Transverse colon (tissue), 4 donors: ENCODE data around the gene TRIM25. TPM values are rescaled to one million over a fixed set of nuclear protein-coding genes. Genes with fewer than 3 reads are reported as not detected.
A peak's percentile ranks its signal among the peaks of the same experiment; 100 is the strongest.

Experiments used
- DNase-seq: peaks from one replicate; pipeline ENCODE4 v3.0.0-alpha.2; 2019
- H3K27ac ChIP-seq, 4 donors: fragments of 200-600 bp; sonication (generic); 2 replicates each; pipeline ENCODE4 v1.5.1; 2016 to 2018; ENCODE audit warnings: inconsistent platforms in 4 of 4
- H3K27me3 ChIP-seq: fragments of 200-600 bp; sonication (generic); 2 replicates; pipeline ENCODE4 v1.5.1; 2017; ENCODE audit warnings: inconsistent platforms
- H3K36me3 ChIP-seq, 4 donors: fragments of 200-600 bp; sonication (generic); 2 replicates each; pipeline ENCODE4 v1.5.1; 2017 to 2019; ENCODE audit warnings: inconsistent platforms in 4 of 4
- H3K4me1 ChIP-seq, 4 donors: fragments of 200-600 bp; sonication (generic); 2 replicates each; pipeline ENCODE4 v1.5.1; 2017 to 2020; ENCODE audit warnings: inconsistent platforms in 4 of 4
- H3K4me3 ChIP-seq, 4 donors: fragments of 200-600 bp; sonication (generic); 1 replicate in 1 of 4; 2 replicates in 3 of 4; pipeline versions ENCODE4 v1.5.1 to v1.6.1; 2017 to 2019; ENCODE audit warnings: inconsistent platforms in 4 of 4
- H3K9me3 ChIP-seq, 2 donors: fragments of 200-600 bp; sonication (generic); 2 replicates each; pipeline ENCODE4 v1.5.1; 2017 to 2019; ENCODE audit warnings: inconsistent platforms in 2 of 2
- CTCF ChIP-seq, 5 experiments: fragments of 200-600 bp in 3 of 5; fragments of 450-650 bp in 2 of 5; sonication (generic) in 3 of 5; IDR thresholded peaks; 1 replicate in 2 of 5; 2 replicates in 3 of 5; pipeline ENCODE4 v1.5.1; 2016 to 2017; ENCODE audit warnings: antibody characterized with exemption in 5 of 5, inconsistent platforms in 3 of 5, mild to moderate bottlenecking in 2 of 5, moderate library complexity in 1 of 5
- EP300 ChIP-seq: sonication (generic); formaldehyde crosslinking; IDR thresholded peaks from one replicate; pipeline ENCODE4 v1.6.1; 2017; ENCODE audit warnings: antibody characterized with exemption, low read depth
- POLR2A ChIP-seq: fragments of 450-650 bp; IDR thresholded peaks from one replicate; pipeline ENCODE4 v1.6.1; 2016; ENCODE audit warnings: antibody characterized with exemption, mild to moderate bottlenecking, moderate library complexity
- POLR2AphosphoS5 ChIP-seq, 3 donors: sonication (generic); formaldehyde crosslinking; IDR thresholded peaks; one replicate each; pipeline ENCODE4 v1.6.1; 2016; ENCODE audit warnings: antibody characterized with exemption in 3 of 3
- WGBS, 2 donors: methylation state at CpG; one replicate each; pipeline ENCODE4 v1.1.5; 2018; ENCODE audit warnings: low coverage in 1 of 2; 5-methylcytosine and 5-hydroxymethylcytosine counted together
- in situ Hi-C, 4 donors: fragments of 200-750 bp; cut with MboI; loops; one replicate each; pipeline versions ENCODE4 v1.15.0 to v1.15.1; 2017; ENCODE audit warnings: low sequenced_read_pairs in 3 of 4, low pct_ligation_motif_present in 1 of 4, low pct_unique_long_range_greater_than_20kb in 1 of 4
- intact Hi-C: fragments of 100-400 bp; cut with DNase I; formaldehyde crosslinking; loops from one replicate; pipeline ENCODE4 v1.15.1; 2023; ENCODE audit warnings: low total_unique reads
- total RNA-seq, 4 donors: library from RNA; depleted of rRNA; stranded (reverse); fragments of >200 nt; gene quantifications; one replicate each; pipeline ENCODE4 v1.1.0, GENCODE V29; 2016

TRIM25 gene
- total RNA-seq, 4 donors from 2014 or later: 67.5 to 251 (median 97.7) TPM

DNA sequence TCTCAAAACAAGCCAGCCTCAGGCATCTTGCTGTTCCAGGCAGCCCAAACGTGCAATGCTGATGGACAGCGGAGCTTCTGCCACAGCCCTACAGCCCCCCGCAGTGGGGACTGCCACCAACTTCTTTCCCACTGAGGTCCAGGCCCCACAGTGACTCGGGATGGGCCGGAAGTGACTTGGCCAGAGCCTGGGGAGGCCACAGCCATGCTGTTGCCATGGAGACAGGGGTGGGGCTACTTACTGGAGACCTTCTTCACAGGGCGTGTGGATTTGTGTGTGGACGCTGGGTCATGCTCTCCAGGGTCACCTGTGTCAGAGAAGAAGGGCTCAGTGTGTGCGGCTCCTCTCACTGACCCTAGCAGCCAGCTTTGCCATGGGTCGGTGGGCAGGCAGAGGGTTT lies 15.0 kb downstream of the TRIM25 start:
- in situ Hi-C loops (no loop called here), intact Hi-C loops (no loop called here)
- Histone ChIP-seq H3K36me3 (peaks cover 0 to 49% (median 27%) of the 10 kb centered on the region in 4 donors), H3K27ac (no peak overlapping the region), H3K4me3 (no peak overlapping the region), H3K9me3 (no peaks in the 10 kb centered on the region), H3K27me3 (no peaks in the 10 kb centered on the region), H3K4me1 (peaks cover 0 to 8% (median 4%) of the 10 kb centered on the region in 4 donors)
- TF ChIP-seq POLR2AphosphoS5 (IDR thresholded peaks at IDR 0.05) (no peak), EP300 (no peak), POLR2A (no peak), CTCF (IDR thresholded peaks at IDR 0.05) (no peak)
- 81 to 93% methylated on average over 2 to 8 of the region's 9 CpGs for WGBS, 2 donors
- peak; percentile 36 for DNase-seq

- intact Hi-C loops: no loop called here
- Histone ChIP-seq H3K27ac (peak overlapping the region; percentile 26 to 50 (median 40)), H3K36me3 (peaks cover 0 to 49% (median 25%) of the 10 kb centered on the region in 4 donors), H3K4me1 (peaks cover 0 to 8% (median 4%) of the 10 kb centered on the region in 4 donors), H3K9me3 (no peaks in the 10 kb centered on the region), H3K27me3 (no peaks in the 10 kb centered on the region), H3K4me3 (no peak overlapping the region)
- peak; percentile 43 for DNase-seq
- WGBS, 2 donors: 72 to 75% methylated on average over 4 to 14 of the region's 14 CpGs
- in situ Hi-C loops: no loop called here
- no peak for TF ChIP-seq CTCF (IDR thresholded peaks at IDR 0.05)
- TF ChIP-seq POLR2AphosphoS5 (IDR thresholded peaks at IDR 0.05): no peak
- TF ChIP-seq POLR2A: no peak
- no peak for TF ChIP-seq EP300
Measured at GRCh38 chr17:56897646-56898424, 16.0 kb downstream of the TRIM25 start.

DNA sequence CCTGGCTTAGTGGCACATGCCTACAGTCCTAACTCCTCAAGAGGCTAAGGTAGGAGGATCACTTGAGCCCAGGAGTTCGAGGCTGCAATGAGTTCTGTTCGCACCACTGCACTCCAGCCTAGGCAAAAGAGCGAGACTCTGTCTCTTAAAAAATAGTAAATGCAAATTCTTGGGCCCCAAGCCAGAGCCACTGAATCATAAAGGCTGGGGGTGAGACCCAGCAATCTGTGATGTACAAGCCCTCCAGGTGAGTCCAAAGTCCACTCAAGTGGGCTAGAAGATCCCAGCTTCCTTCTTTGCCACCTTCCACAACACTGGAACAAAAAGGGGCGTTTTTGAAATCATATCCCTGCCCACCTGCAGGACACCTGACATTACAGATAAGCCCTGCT lies 16.9 kb downstream of the TRIM25 start:
- DNase-seq: peak; percentile 62
- Histone ChIP-seq H3K27ac (peak overlapping the region; percentile 26 to 50 (median 40)), H3K4me1 (peaks cover 0 to 8% (median 4%) of the 10 kb centered on the region in 4 donors), H3K27me3 (no peaks in the 10 kb centered on the region), H3K4me3 (no peak overlapping the region), H3K9me3 (no peaks in the 10 kb centered on the region), H3K36me3 (peaks cover 0 to 46% (median 22%) of the 10 kb centered on the region in 4 donors)
- 55 to 73% methylated on average over 3 to 4 of the region's 4 CpGs for WGBS, 2 donors
- TF ChIP-seq CTCF (IDR thresholded peaks at IDR 0.05): no peak
- no peak for TF ChIP-seq POLR2AphosphoS5 (IDR thresholded peaks at IDR 0.05)
- TF ChIP-seq EP300: no peak
- no peak for TF ChIP-seq POLR2A
- intact Hi-C loops (no loop called here), in situ Hi-C loops (no loop called here)

DNA sequence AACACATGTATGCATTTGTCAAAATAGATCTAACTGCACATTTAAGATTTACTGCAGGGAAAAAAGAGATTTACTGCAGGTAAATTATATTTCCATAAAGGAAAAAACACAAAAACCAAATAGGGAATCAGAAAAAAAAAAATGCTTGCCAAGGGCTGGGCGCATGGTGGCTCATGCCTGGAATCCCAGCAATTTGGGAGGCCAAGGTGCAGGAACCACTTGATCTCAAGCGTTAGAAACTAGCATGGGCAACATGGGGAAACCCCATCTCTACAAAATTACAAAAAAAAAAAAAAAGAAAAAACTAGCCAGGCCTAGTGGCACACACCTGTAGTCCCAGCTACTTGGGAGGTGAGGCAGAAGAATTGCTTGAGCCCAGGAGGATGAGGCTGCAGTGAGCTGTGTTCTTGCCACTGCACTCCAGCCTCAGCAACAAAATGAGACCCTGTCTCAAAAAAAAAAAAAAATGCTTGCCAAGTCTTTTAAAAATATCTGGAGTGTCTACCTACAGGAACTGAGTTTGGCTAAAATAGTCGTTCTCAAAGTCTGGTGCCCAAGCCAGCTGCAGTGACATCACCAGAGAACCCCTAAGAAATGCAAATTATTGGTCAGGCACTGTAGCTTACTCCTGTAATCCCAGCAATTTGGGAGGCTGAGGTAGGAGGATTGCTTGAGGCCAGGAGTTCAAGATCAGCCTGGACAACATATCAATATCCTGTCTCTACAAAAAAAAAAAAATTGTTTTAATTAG lies 17.5 kb downstream of the TRIM25 start:
- Histone ChIP-seq H3K36me3 (peaks cover 0 to 48% (median 21%) of the 10 kb centered on the region in 4 donors), H3K27me3 (no peaks in the 10 kb centered on the region), H3K4me1 (peaks cover 0 to 8% (median 4%) of the 10 kb centered on the region in 4 donors), H3K4me3 (no peak overlapping the region), H3K9me3 (no peaks in the 10 kb centered on the region), H3K27ac (peak overlapping the region in 1 of 4 donors; percentile 43)
- no peak for TF ChIP-seq POLR2A
- no peak for TF ChIP-seq CTCF (IDR thresholded peaks at IDR 0.05)
- TF ChIP-seq POLR2AphosphoS5 (IDR thresholded peaks at IDR 0.05): no peak
- TF ChIP-seq EP300: no peak
- in situ Hi-C loops: no loop called here
- DNase-seq: no peak
- 65 to 74% methylated on average over 3 of the region's 3 CpGs for WGBS, 2 donors
- intact Hi-C loops: no loop called here
